IPS-11a (cell line): ENCODE results near the gene SEPTIN1.
A peak's percentile ranks its signal among the peaks of the same experiment; 100 is the strongest.
"Not testable (repeated sequence)": the region's sequence is repeated elsewhere in the genome, so short reads cannot be mapped to it uniquely, and the experiment has no call there.

ENCODE experiments used
- H3K4me3 ChIP-seq: one replicate; pipeline ENCODE4 v1.5.1; 2013; ENCODE audit warnings: low read depth, low read length, control low read depth

The SEPTIN1 gene

DNA sequence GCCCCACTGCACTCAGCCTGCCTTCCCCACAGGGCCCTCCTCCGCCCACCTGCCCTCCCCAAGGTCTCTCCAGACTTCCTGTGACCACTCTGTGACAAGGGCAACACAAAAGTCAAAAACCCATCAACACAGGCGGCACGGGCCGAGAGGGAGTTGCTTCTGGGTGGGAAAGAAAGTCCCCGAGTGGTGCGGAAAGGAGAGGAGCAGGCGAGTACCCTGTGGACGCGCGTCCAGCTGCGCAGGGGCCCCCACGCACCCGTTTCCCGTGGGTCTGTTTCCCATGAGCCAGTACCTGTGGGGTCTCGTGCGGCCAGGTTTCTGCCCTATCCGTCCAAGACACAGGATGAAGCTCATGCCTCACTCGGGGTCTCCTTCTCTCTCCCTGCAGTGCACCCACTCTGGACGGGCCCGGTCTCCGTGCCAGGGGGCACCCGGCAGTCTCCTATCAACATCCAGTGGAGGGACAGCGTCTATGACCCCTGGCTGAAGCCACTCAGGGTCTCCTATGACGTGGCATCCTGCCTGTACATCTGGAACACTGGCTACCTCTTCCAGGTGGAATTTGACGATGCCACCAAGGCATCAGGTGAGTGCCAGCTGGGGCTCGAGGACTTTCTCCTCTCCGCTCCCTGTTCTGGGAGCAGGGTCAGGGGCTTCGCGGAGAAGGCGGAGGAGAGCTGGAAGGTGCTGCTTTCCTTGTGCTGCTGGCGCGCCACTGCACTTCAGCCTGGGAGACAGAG is 39.4 kb downstream of the SEPTIN1 start:
- no peak overlapping the region for H3K4me3 ChIP-seq

DNA sequence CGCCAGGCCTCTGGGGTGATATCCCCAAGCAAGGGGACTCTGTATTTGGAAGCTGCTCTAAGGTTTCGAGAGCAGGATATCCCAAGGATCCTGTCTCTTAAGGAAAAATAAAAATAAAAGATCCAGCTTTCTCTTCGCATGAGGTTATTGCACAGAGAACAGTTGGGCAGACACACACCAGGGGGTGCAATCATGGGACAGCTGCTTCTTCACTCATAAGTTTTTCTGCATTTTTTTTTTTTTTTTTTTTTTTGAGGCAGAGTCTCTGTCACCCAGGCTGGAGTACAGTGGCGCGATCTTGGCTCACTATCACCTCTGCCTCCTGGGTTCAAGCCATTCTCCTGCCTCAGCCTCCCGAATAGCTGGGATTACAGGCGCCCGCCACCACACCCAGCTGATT is 40.4 kb downstream of the SEPTIN1 start:
- not testable (repeated sequence) for H3K4me3 ChIP-seq

DNA sequence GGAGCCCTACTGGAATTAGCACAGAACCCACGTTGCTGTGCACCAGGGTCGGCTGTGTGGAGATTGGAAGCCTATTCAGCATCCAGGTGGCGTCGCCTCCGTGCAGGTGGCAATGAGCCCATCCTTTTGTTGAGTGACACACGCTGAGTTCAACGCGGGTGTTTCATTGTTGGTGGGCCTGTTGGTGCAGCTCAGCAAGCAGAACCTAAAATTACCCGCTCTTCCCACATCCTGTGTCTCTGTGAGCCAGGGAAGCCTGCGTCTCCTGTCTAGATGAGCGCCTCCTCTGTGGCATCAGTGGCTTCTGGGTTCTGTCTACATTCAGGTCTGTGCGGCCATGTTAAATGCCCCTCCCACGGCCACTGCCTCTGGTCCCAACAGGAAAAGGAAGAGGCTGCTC is 41.7 kb downstream of the SEPTIN1 start:
- H3K4me3 ChIP-seq, result no peak overlapping the region

DNA sequence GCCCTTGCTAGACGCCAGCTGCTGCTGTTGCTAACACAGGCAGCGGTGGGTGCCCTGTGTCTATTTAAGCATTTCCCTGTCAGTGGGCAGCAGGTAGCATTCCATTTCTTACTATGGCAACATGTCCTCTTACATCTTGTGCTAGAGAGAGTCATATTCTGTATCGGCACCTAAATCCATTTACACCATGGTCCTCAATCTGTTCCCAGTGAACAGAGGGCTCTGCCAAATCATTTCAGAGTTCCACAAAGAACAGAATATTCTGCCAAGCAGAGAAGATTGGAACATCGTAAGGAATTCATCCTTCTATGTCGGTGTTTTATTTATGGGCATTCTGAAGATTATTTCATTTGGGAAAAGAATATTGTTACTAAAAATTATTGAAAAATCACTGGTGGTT is 43.6 kb downstream of the SEPTIN1 start:
- H3K4me3 ChIP-seq, result not testable (repeated sequence)

DNA sequence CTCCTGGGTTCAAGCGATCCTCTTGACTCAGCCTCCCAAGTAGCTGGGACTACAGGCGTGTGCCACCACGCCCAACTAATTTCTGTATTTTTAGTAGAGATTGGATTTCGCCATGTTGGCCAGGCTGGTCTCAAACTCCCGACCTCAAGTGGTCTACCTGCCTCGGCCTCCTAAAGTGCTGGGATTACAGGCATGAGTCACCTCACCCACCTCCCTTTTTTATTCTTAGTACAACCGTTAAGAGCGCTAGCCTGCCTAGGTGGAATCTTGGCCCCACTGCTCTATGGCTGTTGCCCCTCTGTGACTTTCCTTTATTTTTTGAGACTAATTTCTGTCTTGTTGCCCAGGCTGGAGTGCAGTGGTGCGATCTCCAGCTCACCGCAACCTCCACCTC is 44.4 kb downstream of the SEPTIN1 start:
- not testable (repeated sequence) for H3K4me3 ChIP-seq

DNA sequence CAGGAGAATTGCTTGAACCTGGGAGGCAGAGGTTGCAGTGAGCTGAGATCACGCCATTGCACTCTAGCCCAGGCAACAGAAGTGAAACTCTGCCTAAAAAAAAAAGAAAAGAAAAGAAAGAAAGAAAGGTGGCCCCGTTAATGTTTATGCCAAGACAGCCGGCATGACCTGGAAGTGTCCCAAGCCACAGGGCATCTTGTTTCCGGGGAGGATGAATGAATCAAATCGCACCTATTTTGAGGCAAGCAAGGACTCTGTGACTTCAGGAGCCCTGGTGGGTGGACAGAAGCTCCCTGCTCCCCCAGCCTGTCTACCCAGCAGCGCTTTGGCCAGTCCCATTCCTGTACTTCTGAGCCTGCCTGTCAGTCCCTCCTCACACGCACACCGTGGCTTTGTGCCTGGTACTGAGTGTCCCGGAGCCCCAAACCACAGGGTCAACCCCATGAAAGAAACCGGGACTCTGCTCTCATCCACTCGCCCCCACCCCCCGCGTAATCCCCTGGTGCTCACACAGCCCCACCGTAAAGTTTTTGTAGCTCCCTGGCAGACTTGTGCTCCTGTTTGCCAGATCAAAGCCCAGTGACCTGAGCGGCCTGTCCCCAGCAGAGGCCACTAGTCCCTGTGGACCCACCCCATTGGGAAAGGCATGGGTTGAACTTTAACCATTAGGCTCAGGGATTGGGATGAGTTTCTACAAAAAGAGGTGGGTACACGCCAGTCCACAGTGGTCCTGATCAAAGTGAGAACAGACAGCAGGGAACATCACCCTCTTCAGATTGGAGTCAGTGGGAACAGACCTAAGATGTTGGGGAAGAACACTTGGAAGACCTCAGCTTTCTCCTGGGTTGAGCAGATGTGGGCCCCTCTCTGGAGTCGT is 46.5 kb downstream of the SEPTIN1 start:
- H3K4me3 ChIP-seq, result no peak overlapping the region

DNA sequence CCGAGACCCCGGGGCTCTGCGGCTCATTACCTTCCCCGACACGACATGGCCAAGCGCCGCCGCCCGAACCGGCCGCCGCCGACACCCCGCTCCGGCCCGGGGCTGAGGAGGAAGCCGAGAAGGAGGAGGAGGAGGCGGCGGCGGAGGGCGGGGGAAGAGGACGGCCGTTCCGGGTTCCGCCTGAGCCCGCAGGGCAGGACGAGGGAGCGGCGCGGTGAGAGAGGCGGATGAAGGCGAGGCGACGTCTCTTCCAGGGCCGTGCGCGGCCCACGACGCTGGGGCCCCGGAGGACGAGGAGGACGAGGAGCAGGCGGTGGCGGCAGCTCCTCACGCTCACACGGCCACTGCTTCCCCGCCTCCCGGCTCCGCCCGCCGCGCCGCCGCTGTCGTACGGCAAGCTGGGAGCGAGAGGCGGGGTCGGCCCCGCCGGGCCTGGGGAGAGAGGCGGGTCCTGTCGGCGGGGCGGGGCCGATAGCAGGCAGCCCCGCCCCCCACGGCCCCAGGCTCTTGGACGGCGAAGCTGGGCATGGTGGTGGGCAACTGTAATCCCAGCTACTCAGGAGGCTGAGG is 47.2 kb downstream of the SEPTIN1 start:
- peak overlapping the region; percentile 58 for H3K4me3 ChIP-seq

DNA sequence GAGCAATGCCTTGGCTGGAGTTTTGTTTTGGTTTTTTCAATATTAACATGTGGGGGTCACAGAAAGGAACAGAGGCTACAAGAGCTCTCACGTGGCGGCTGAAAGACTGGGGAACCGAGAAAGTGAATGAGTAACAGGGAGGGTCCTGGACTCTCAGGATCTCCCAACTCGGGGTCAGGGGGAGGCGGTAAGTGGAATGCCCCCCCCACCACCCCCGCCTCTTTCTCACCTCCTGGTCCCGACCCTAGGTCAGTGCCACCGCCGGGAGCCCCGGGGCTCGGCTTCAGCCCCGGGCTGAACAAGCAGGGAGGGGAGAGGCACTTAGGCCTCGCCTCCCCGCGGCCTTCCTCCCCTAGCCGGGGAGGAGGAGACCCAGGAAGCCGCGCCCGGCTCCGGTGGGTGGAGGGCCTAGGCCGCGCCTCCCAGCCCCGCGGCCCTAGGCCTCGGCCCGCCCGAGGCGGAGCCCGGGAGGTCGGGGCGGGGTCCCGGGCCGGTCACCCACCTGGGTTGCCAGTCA is 47.8 kb downstream of the SEPTIN1 start:
- H3K4me3 ChIP-seq, result peak overlapping the region; percentile 39
